Gastrocnemius medialis (tissue), 4 donors: ENCODE data around the gene SMARCA2. TPM values are rescaled to one million over a fixed set of nuclear protein-coding genes. Genes with fewer than 3 reads are reported as not detected.

Experiments used
- ATAC-seq, 2 donors: fragments of 150-250 bp; one replicate each; pipeline ENCODE4 v1.9.1; 2016
- DNase-seq, 2 donors: peaks; one replicate each; pipeline ENCODE4 v3.0.0-alpha.2; 2019
- H3K27ac ChIP-seq, 4 donors: fragments of 200-600 bp; sonication (generic); 1 replicate in 1 of 4; 2 replicates in 3 of 4; pipeline ENCODE4 v1.5.1; 2016 to 2018; ENCODE audit warnings: mild to moderate bottlenecking in 2 of 4, moderate library complexity in 1 of 4
- H3K27me3 ChIP-seq, 3 donors: fragments of 200-600 bp; sonication (generic) in 2 of 3; 1 replicate in 1 of 3; 2 replicates in 2 of 3; pipeline versions ENCODE4 v1.5.1 to v1.6.0; 2016 to 2019; ENCODE audit warnings: mild to moderate bottlenecking in 1 of 3, moderate library complexity in 1 of 3
- H3K36me3 ChIP-seq, 2 donors: fragments of 200-600 bp; sonication (generic) in 1 of 2; one replicate each; pipeline ENCODE4 v1.5.1; 2017 to 2018
- H3K4me1 ChIP-seq, 2 donors: fragments of 200-600 bp; sonication (generic) in 1 of 2; one replicate each; pipeline ENCODE4 v1.5.1; 2016 to 2017; ENCODE audit warnings: mild to moderate bottlenecking in 2 of 2
- H3K4me3 ChIP-seq, 4 donors: fragments of 200-600 bp; sonication (generic) in 3 of 4; 1 replicate in 1 of 4; 2 replicates in 3 of 4; pipeline ENCODE4 v1.5.1; 2016 to 2019; ENCODE audit warnings: mild to moderate bottlenecking in 2 of 4
- H3K9me3 ChIP-seq, 3 donors: fragments of 200-600 bp; sonication (generic) in 2 of 3; 1 replicate in 1 of 3; 2 replicates in 2 of 3; pipeline ENCODE4 v1.5.1; 2016 to 2019
- POLR2A ChIP-seq, 2 donors: fragments of 450-650 bp; IDR thresholded peaks; one replicate each; pipeline ENCODE4 v1.6.1; 2017; ENCODE audit warnings: antibody characterized with exemption in 2 of 2, mild to moderate bottlenecking in 2 of 2, moderate library complexity in 2 of 2
- in situ Hi-C, 4 donors: fragments of 200-750 bp; cut with MboI; loops; one replicate each; pipeline versions ENCODE4 v1.15.0 to v1.8.0; 2017; ENCODE audit warnings: low sequenced_read_pairs in 4 of 4
- intact Hi-C: fragments of 100-400 bp; cut with DNase I; formaldehyde crosslinking; loops from one replicate; pipeline ENCODE4 v1.15.1; 2023; ENCODE audit warnings: low total_unique reads
- total RNA-seq, 4 donors: library from RNA; depleted of rRNA; stranded (reverse); fragments of >200 nt; gene quantifications; one replicate each; pipeline versions ENCODE4 v1.1.0 to v1.2.3, GENCODE V29; 2016
- TF ChIP-seq, protein P1 (sequence below), 5 experiments: fragments of 450-650 bp in 3 of 5; fragments of 200-600 bp in 2 of 5; sonication (generic) in 2 of 5; IDR thresholded peaks in 4 of 5; conservative IDR thresholded peaks in 1 of 5; 1 replicate in 4 of 5; 2 replicates in 1 of 5; pipeline ENCODE4 v1.5.1; 2016 to 2019; ENCODE audit warnings: antibody characterized with exemption in 5 of 5, mild to moderate bottlenecking in 3 of 5, moderate library complexity in 3 of 5

Gene SMARCA2
- total RNA-seq, 4 donors from 2014 or later = 54.6 to 69.7 (median 63.0) TPM

DNA sequence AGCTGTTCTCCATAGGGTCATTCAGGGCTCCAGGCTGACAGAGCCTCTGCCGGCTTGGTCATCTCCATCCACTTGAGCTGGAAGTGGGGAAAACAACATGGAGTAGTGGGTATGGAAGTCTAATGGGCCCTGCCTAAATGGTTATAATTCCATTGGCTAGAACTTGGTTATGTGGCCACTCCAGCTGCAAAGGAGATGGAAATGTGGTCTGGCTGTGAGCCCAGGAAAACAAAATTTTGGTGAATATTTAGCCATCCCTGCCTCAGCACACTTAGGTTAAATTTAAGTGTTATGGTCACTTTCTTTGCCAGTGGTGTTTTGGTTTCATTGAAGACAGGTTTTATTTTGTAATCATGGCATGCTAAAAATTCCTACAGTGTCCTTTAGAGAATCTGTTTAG is 112.3 kb downstream of the SMARCA2 start:
- Histone ChIP-seq H3K36me3 (peaks cover 0 to 17% of the 10 kb centered on the region in 2 donors), H3K27ac (peak overlapping the region in 1 of 4 donors; percentile 66), H3K27me3 (no peaks in the 10 kb centered on the region), H3K4me3 (no peak overlapping the region), H3K9me3 (no peaks in the 10 kb centered on the region), H3K4me1 (peaks cover 44 to 54% of the 10 kb centered on the region in 2 donors)
- in situ Hi-C loops = loop anchor here in 1 of 4 donors (25.0 kb wide), 1 partner anchor 610 kb away; no protein-coding TSS in a partner anchor
- DNase-seq = no peak
- TF ChIP-seq, protein P1, sequence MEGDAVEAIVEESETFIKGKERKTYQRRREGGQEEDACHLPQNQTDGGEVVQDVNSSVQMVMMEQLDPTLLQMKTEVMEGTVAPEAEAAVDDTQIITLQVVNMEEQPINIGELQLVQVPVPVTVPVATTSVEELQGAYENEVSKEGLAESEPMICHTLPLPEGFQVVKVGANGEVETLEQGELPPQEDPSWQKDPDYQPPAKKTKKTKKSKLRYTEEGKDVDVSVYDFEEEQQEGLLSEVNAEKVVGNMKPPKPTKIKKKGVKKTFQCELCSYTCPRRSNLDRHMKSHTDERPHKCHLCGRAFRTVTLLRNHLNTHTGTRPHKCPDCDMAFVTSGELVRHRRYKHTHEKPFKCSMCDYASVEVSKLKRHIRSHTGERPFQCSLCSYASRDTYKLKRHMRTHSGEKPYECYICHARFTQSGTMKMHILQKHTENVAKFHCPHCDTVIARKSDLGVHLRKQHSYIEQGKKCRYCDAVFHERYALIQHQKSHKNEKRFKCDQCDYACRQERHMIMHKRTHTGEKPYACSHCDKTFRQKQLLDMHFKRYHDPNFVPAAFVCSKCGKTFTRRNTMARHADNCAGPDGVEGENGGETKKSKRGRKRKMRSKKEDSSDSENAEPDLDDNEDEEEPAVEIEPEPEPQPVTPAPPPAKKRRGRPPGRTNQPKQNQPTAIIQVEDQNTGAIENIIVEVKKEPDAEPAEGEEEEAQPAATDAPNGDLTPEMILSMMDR (IDR thresholded peaks at IDR 0.05 in 4 of 5, conservative IDR thresholded peaks at IDR 0.05 in 1 of 5) = no peak
- TF ChIP-seq POLR2A (IDR thresholded peaks at IDR 0.05) = no peak
- intact Hi-C loops = loop anchor here (10.0 kb wide), 1 partner anchor 367 kb away; no protein-coding TSS in a partner anchor
- ATAC-seq = no peak

DNA sequence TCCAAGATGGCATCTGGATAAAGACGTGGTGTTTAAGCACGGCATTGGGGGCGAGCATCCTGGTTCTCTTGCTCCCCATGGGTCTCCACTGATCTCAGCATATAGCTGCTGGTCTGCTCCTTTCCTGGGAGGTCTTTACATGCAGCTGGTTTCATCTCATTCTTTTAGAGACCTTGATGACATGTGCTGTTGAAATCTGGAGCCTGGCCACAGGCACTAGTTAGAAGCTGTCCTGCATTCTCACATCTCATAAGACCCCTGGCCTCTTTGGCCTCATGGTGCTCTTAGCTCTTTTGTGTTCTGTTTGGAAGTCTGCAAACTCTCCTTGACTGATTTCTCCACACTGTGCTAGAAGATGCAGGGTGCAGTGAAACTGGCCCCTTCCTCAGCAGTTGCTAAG is 113.0 kb downstream of the SMARCA2 start:
- no peaks in the 10 kb centered on the region for H3K9me3 ChIP-seq
- in situ Hi-C loops = loop anchor here in 1 of 4 donors (25.0 kb wide), 1 partner anchor 609 kb away; no protein-coding TSS in a partner anchor
- no peak overlapping the region for H3K4me3 ChIP-seq
- ATAC-seq (no peak), DNase-seq (no peak)
- peaks cover 47 to 59% of the 10 kb centered on the region in 2 donors for H3K4me1 ChIP-seq
- peaks cover 0 to 16% of the 10 kb centered on the region in 2 donors for H3K36me3 ChIP-seq
- peak overlapping the region in 1 of 4 donors; percentile 28 for H3K27ac ChIP-seq
- intact Hi-C loops = loop anchor here (10.0 kb wide), 1 partner anchor 367 kb away; no protein-coding TSS in a partner anchor
- H3K27me3 ChIP-seq = no peaks in the 10 kb centered on the region
- no peak for TF ChIP-seq POLR2A (IDR thresholded peaks at IDR 0.05)
- TF ChIP-seq, protein P1 (IDR thresholded peaks at IDR 0.05 in 4 of 5, conservative IDR thresholded peaks at IDR 0.05 in 1 of 5) = no peak

DNA sequence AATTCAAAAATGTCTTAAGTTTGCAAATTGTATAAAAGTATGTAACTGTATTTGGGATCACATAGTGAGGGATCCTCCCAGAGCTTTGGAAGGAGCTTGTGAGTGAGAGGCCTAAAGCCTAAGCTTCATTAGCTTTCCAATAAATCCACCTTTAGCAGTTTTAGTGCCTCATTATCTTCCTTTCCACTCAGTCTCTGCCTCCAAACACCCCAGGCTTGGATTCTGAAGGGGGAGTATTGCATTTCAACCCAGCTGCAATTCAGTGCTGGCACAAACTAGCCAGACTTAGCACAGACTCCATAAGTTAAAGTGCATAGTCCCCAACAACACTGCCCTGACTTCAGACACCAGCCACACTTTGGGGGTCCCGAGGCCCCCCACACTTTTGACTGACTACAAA is 113.5 kb downstream of the SMARCA2 start:
- Histone ChIP-seq H3K27me3 (no peaks in the 10 kb centered on the region), H3K27ac (peak overlapping the region in 2 of 4 donors; percentile 24 to 28), H3K36me3 (peaks cover 0 to 11% of the 10 kb centered on the region in 2 donors), H3K4me1 (peaks cover 48 to 62% of the 10 kb centered on the region in 2 donors), H3K9me3 (no peaks in the 10 kb centered on the region), H3K4me3 (no peak overlapping the region)
- no peak for TF ChIP-seq POLR2A (IDR thresholded peaks at IDR 0.05)
- TF ChIP-seq, protein P1 (IDR thresholded peaks at IDR 0.05 in 4 of 5, conservative IDR thresholded peaks at IDR 0.05 in 1 of 5) = no peak
- intact Hi-C loops (loop anchor here (10.0 kb wide), 1 partner anchor 366 kb away; no protein-coding TSS in a partner anchor), in situ Hi-C loops (loop anchor here in 1 of 4 donors (25.0 kb wide), 1 partner anchor 609 kb away; no protein-coding TSS in a partner anchor)
- no peak for ATAC-seq
- no peak for DNase-seq

DNA sequence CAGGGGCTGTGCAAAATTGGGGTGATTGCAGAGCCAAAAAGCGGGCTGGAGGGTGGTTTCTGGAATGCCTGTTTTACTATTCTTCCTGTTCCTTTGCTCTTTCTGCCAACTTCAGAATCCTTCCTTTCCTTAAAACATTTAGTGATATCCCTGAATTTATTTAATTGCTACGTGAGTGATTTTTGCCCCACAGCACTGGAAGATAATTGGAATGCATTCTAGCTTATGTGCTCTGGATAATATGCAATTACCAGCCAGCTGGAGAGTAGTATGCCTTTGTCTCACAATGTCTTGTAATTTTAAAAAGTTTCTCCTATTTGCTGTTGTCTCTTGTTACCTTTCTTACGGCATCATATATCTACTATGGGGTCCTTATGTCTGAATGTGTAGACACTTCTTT is 115.8 kb downstream of the SMARCA2 start:
- intact Hi-C loops = loop anchor here (5.0 kb wide), 2 partner anchors 596 to 711 kb away; partner anchors contain the start of gene PUM3
- peaks cover 46 to 71% of the 10 kb centered on the region in 2 donors for H3K4me1 ChIP-seq

More for the DNA sequence above, 115.8 kb downstream of the SMARCA2 start:
- H3K36me3 ChIP-seq = no peaks in the 10 kb centered on the region
- TF ChIP-seq POLR2A (IDR thresholded peaks at IDR 0.05) = no peak
- TF ChIP-seq, protein P1 (IDR thresholded peaks at IDR 0.05 in 4 of 5, conservative IDR thresholded peaks at IDR 0.05 in 1 of 5) = no peak
- no peaks in the 10 kb centered on the region for H3K9me3 ChIP-seq
- no peak for ATAC-seq
- no peak overlapping the region for H3K4me3 ChIP-seq
- H3K27me3 ChIP-seq = no peaks in the 10 kb centered on the region
- H3K27ac ChIP-seq = no peak overlapping the region
- in situ Hi-C loops = loop anchor here in 1 of 4 donors (25.0 kb wide), 1 partner anchor 606 kb away; no protein-coding TSS in a partner anchor
- DNase-seq = no peak
